ENCODE measurements around the gene VPS25. TPM values are rescaled to one million over a fixed set of nuclear protein-coding genes. Genes with fewer than 3 reads are reported as not detected.
A peak's percentile ranks its signal among the peaks of the same experiment; 100 is the strongest.
"Not testable (repeated sequence)": the region's sequence is repeated elsewhere in the genome, so short reads cannot be mapped to it uniquely, and the experiment has no call there.

Gene VPS25
- 54.0 TPM for total RNA-seq

DNA sequence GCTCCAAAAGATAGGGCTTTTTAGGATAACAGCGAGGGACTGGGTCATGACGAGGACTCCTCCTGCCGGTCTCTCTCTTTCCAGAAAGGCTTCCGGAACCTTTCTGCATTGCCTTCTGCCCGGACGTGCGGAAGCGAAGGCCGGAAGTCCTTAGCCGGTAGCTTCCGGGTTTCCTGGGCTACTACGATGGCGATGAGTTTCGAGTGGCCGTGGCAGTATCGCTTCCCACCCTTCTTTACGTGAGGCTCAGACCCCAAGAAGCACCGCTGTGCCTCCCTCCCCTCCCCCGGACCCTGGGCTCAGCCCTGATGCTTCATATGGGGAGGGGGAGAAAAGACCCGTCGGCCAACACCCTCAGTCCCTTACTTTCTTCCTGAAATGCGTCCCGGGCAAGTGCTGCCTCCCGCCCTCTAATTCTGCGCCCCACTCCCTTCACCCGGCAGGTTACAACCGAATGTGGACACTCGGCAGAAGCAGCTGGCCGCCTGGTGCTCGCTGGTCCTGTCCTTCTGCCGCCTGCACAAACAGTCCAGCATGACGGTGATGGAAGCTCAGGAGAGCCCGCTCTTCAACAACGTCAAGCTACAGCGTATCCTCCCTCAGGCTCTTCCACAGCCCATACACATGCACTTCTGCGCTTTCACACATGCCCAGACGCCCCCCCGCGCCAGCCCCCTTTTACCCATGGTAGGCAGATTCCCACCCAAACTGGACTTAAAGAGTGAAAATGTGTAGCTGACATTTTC is at the start of gene VPS25:
Gene VPS25 (plus strand): TSS at position 160 of the 746 bp plus-strand sequence. CDS start 27 bp downstream, at position 187.
- DNase-seq (ENCODE audit: low spot score): peak; percentile 81

- no peak for DNase-seq (ENCODE audit: low spot score)
Measured at GRCh38 chr17:42723636-42724035, 49.6 kb upstream of the VPS25 start.

GRCh38 chr17:42725143-42725542 is 48.1 kb upstream of the VPS25 start:
- no peak for DNase-seq (ENCODE audit: low spot score)

GRCh38 chr17:42740699-42741098 is 32.5 kb upstream of the VPS25 start:
- no peak for DNase-seq (ENCODE audit: low spot score)

- not testable (repeated sequence) for DNase-seq (ENCODE audit: low spot score)
Measured at GRCh38 chr17:42742916-42743315, 30.3 kb upstream of the VPS25 start.

DNA sequence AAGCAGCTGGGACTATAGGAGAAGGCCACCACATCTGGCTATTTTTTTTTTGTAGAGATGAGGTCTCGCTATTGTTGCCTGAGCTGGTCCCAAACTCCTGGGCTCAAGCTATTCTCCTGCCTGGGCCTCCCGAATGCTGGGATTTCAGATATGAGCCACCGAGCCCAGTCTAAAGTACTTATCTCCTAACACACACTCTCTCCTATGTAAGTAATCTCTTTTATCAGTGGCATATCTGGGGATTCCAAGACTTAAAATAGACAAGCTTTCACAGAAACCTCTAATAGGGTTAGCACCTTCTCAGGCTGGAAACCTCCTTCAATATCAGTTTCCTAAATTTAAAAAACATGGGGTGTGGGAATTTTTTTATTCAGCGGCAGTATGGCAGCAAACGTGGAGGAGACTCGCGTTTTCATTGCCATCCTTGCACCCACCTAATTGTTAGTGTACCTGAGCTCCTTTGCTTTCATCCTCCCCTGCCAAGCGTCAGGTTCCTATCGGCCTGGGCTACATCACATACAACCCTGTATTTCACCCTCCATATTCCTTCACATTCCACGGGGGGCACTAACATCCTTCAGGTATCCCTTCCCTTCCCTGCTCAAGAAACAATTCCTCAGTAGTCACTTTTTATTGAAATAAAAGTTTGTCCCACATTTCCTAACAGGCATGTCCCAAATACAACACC is 29.5 kb upstream of the VPS25 start:
- no peak for DNase-seq (ENCODE audit: low spot score)

DNA sequence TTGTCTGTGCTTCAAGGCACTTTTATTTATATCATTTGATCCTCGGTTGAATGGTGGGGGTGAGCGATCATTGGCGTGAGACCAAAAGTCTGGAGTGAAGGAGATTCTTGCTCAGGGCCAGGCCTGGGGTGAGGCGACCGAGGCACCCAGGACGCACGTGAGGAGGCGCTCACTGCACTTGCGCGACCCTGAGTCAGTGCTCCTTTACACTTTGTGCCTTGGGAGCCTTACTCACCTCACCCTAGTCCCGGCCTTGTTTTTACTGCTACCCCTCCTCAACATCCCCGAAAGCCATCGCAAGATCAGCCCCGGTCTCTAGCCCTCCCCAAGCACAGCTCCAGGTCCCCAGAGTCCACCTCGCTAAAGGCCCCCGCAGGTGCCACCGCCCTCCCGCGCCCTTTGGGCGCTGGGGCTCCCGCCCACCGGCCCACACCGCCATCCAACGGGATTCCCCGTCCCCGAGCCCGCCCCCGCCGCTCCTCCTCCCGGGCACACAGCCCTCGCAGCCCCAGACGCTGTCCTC is 28.9 kb upstream of the VPS25 start:
- peak; percentile 69 for DNase-seq (ENCODE audit: low spot score)

GRCh38 chr17:42744806-42745617 is 28.2 kb upstream of the VPS25 start, which contains the start of gene EZH1:
TSS of gene EZH1 (minus strand) at chr17:42745040. CDS start at chr17:42728941, 16,099 bp downstream.
- peak; percentile 90 for DNase-seq (ENCODE audit: low spot score)

GRCh38 chr17:42748202-42748907 is 24.9 kb upstream of the VPS25 start:
- no peak for DNase-seq (ENCODE audit: low spot score)

DNA sequence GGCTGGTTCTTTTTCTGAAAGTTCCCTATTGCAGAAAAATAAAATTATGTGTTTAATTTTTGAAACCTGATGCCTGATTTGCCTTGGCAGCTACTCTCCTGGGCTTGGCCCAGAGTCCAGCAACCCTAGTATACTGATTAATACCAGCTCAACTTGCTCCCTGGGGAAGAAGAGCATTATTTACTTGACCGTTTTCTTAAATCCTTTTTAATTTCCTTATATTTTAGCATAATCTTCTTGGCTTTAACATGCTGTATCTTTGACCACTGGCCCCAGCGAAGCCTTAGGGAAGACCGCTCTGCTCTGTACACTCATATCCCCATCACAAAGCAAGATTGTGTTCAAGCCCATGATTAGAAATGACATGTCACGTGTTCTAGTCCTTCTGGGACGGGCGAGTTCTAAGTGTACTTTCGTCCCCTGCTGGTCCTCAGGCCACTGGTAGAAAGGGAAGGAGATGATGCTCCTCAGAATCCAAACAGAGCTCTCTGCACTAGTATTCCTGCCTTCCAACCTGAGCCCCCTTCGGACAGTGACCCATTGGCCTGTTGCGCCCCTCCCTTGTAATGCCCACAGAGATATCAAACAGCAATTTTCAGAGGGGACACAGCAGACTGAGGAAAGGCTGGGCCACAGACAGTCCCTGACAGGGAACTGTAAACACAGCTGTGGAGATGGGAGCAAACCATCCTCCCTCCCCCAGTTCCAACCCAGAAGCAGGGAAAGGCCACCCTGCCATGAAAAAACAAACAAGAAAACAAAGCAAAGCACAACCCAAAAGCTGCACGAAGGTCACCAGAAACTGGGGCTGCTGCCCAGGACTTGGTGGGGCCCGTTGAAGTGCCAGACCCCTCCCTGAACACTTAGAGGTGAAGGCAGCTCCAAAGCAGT is 24.1 kb upstream of the VPS25 start:
- DNase-seq (ENCODE audit: low spot score): no peak

DNA sequence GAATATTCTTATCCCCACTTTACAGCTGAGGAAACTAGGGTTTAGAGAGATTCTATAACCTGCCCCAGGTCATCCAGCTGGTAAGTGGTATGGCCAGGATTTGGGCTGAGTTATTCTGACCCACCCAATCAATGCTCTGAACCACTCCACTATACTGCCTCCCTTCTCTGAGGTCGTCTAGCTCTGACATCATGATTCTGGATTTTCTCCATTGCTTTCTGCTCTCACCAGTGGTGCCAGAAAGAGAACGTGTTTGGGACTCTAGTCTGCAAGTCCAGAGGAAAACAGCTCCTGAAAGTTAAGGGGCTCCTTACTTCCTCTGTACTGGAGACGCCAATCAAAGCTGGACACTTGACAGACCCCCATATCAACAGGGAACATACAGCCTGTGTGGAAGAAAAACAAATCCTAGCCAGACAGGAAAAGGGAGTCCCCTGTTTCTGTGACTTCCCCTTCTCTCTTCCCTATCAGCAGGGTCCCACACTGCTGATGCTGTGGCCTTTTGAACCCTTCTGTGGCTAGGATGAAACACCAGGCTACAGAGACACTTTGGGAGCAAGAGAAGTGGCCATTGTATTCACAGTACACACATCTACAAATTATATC is 22.4 kb upstream of the VPS25 start:
- no peak for DNase-seq (ENCODE audit: low spot score)

DNA sequence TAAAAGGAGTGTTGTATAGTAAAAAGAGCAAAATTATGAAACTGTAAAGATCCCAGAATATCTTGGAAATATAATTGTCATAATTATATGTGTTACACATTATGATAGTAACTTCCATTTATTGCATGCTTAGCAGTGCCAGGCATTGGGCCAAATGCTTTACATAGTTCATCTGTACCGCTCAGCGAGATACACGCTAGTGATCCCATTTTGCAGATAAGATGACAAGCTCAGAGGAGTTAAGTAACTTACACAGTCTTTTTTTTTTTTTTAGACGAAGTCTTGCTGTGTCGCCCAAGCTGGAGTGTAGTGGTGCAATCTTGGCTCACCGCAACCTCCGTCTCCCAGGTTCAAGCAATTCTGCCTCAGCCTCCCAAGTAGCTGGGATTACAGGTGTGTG is 21.6 kb upstream of the VPS25 start:
- DNase-seq (ENCODE audit: low spot score): no peak

DNA sequence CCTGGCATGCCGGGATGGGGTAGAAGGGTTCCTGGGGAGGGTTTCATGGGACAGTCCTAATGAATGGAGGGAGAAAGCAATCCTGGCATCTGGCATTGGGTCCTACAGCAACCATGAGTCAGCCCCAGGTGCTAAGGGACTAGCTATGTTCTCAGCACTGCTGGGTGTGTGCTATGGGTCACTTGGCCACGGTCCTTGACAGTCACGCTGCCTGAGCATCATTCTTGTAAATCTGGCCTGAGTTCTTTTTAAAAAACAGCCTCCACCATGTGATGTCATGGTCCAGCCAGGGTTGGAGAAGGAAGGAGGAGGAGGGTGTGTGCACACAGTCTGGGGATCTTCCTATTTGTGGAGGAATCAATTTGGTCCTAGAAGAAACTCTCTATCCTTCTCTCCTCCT is 18.5 kb upstream of the VPS25 start:
- no peak for DNase-seq (ENCODE audit: low spot score)

GRCh38 chr17:42759982-42760651 is 13.1 kb upstream of the VPS25 start:
- no peak for DNase-seq (ENCODE audit: low spot score)

DNA sequence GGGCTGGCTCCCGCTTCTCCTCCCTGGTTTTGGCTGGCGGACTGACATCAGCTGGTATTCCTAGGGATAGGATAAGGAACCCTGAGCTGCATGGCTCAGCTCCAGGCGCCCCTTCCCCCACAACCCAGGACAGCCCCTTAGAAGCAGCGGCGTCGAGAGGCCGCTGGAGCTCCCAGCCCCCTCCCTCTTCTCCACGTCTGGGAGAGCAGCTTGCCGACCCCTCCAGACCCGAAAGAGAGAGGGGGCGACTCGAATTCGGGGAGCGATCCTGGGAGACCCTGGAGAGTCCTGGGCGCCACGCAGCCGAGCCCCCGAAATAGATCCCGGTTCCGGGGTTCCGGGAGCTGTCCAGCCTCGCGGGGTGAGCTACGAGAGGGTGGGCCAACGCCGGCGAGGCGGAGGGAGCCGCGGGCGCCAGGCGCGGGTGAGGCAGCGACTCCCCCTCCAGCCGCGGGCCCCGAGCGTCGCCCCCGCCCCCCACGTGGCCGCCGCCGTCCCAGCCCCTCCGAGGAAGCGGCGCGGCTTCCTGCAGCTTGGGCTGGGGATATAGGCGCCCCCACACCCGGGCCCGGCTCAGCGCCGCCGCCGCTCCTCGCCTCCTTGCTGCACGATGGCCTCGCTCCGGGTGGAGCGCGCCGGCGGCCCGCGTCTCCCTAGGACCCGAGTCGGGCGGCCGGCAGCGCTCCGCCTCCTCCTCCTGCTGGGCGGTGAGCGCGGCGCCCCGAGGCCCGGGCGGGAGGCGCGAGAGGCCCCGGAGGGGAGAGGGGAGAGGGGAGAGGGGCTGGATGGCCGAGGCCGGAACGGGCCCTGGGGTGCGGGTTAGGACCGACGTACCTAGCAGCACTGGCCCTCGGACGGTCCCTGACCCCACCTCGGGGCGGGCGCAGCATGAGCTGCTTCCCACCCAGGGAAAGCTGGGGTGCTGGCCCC is 12.3 kb upstream of the VPS25 start, which contains the start of gene RAMP2:
Gene RAMP2 (plus strand): TSS at position 576 of the 930 bp plus-strand sequence. CDS start 35 bp downstream, at position 611.
- DNase-seq (ENCODE audit: low spot score): no peak

GRCh38 chr17:42761638-42762037 is 11.6 kb upstream of the VPS25 start:
- DNase-seq (ENCODE audit: low spot score): no peak

- no peak for DNase-seq (ENCODE audit: low spot score)
Measured at GRCh38 chr17:42766124-42766523, 7.1 kb upstream of the VPS25 start.

- DNase-seq (ENCODE audit: low spot score): no peak
Measured at GRCh38 chr17:42767512-42767911, 5.7 kb upstream of the VPS25 start.
